A549 (cell line): Measurements from ENCODE around the gene ICAM2. TPM values are rescaled to one million over a fixed set of nuclear protein-coding genes. Genes with fewer than 3 reads are reported as not detected.

Experiments used
- ATAC-seq, 2 experiments: fragments of 200-7000 bp in 1 of 2; fragments of >200 bp in 1 of 2; cut with Nextera tagmentation in 1 of 2; cut with Tn5 transposase in 1 of 2; 3 replicates each; pipeline versions ENCODE4 v1.8.0 to v1.9.1; 2018 to 2020; ENCODE audit warnings: mild to moderate bottlenecking in 1 of 2, moderate library complexity in 1 of 2
- CTCF ChIA-PET: fragments of 300-600 bp; sonication (Branson Sonifier 250); formaldehyde crosslinking; extraction: SDS; loops from one replicate; lab custom pipeline; 2021; ENCODE audit warnings: antibody characterized with exemption, inconsistent platforms; lab: Yijun Ruan, JAX
- POLR2A ChIA-PET: fragments of 350-600 bp; formaldehyde crosslinking; extraction: SDS; loops from one replicate; lab custom pipeline; 2021; ENCODE audit warnings: antibody characterized with exemption, inconsistent platforms; lab: Yijun Ruan, JAX
- DNase-seq, 2 experiments: peaks; one replicate each; pipeline versions ENCODE4 v3.0.0 to v3.0.0-alpha.2; 2011 to 2016; ENCODE audit warnings: low read depth in 1 of 2, low spot score in 1 of 2
- FAIRE-seq: peaks from 2 replicates; lab custom pipeline; 2011; peaks lifted over from hg19 to GRCh38; lab: Jason Lieb, UNC
- H3K27ac ChIP-seq, 2 experiments: fragments of >200 bp; sonication (Bioruptor Twin); formaldehyde crosslinking; 3 replicates each; pipeline ENCODE4 v1.5.1; 2016 to 2017
- H3K4me1 ChIP-seq: fragments of >200 bp; sonication (Bioruptor Twin); formaldehyde crosslinking; 3 replicates; pipeline ENCODE4 v1.6.1; 2016
- H3K4me2 ChIP-seq: fragments of >200 bp; sonication (Bioruptor Twin); formaldehyde crosslinking; 3 replicates; pipeline ENCODE4 v1.6.1; 2016
- H3K4me3 ChIP-seq: fragments of >200 bp; sonication (Bioruptor Twin); formaldehyde crosslinking; 3 replicates; pipeline ENCODE4 v1.5.1; 2016
- H3K9me3 ChIP-seq: fragments of >200 bp; sonication (Bioruptor Twin); formaldehyde crosslinking; 3 replicates; pipeline ENCODE4 v1.6.1; 2016
- BHLHE40 ChIP-seq: IDR thresholded peaks from 2 replicates; pipeline ENCODE4 v1.6.1; 2012; ENCODE audit warnings: low read depth, low read length, inconsistent platforms
- CBX8 ChIP-seq: fragments of 200-600 bp; sonication (generic); IDR thresholded peaks from 2 replicates; pipeline ENCODE4 v1.6.1; 2016
- CEBPB ChIP-seq, 2 experiments: fragments of >200 bp in 1 of 2; sonication (Bioruptor Twin) in 1 of 2; formaldehyde crosslinking in 1 of 2; IDR thresholded peaks; 2 replicates each; pipeline ENCODE4 v1.6.1; 2012 to 2016
- CHD4 ChIP-seq: fragments of 200-600 bp; sonication (generic); IDR thresholded peaks from 2 replicates; pipeline ENCODE4 v1.6.1; 2016; ENCODE audit warnings: antibody characterized with exemption, mild to moderate bottlenecking, borderline replicate concordance
- EHF ChIP-seq: fragments of 250-450 bp; sonication (Bioruptor Pico); IDR thresholded peaks from 2 replicates; pipeline ENCODE4 v1.5.0; 2020; ENCODE audit warnings: mild to moderate bottlenecking
- ELK1 ChIP-seq: fragments of 150-350 bp; IDR thresholded peaks from 2 replicates; pipeline ENCODE4 v1.6.1; 2014; ENCODE audit warnings: low read depth, mild to moderate bottlenecking, low read length
- FOSL2 ChIP-seq, 2 experiments: fragments of 450-650 bp in 1 of 2; fragments of >200 bp in 1 of 2; sonication (Bioruptor Twin) in 1 of 2; formaldehyde crosslinking; IDR thresholded peaks; 2 replicates each; pipeline versions ENCODE4 v1.5.0 to v1.6.1; 2016 to 2020; ENCODE audit warnings: mild to moderate bottlenecking in 1 of 2, moderate library complexity in 1 of 2
- GATA3 ChIP-seq: IDR thresholded peaks from 2 replicates; pipeline ENCODE4 v1.6.1; 2012; ENCODE audit warnings: borderline replicate concordance
- HDAC2 ChIP-seq: fragments of 200-600 bp; sonication (generic); IDR thresholded peaks from 2 replicates; pipeline ENCODE4 v1.6.1; 2016
- HMGXB4 ChIP-seq: fragments of 250-450 bp; sonication (Bioruptor Pico); IDR thresholded peaks from 2 replicates; pipeline ENCODE4 v1.5.0; 2021; ENCODE audit warnings: mild to moderate bottlenecking, moderate library complexity, borderline replicate concordance
- HOXB13 ChIP-seq: fragments of 250-450 bp; sonication (Bioruptor Pico); IDR thresholded peaks from 2 replicates; pipeline ENCODE4 v1.5.0; 2020; ENCODE audit warnings: low read depth, mild to moderate bottlenecking, moderate library complexity
- JUNB ChIP-seq: fragments of >200 bp; sonication (Bioruptor Twin); formaldehyde crosslinking; IDR thresholded peaks from 2 replicates; pipeline ENCODE4 v1.6.1; 2016
- MAFK ChIP-seq: fragments of 450-650 bp; IDR thresholded peaks from 2 replicates; pipeline ENCODE4 v1.6.1; 2014; ENCODE audit not compliant: partially characterized antibody
- NFE2L2 ChIP-seq: fragments of 150-350 bp; conservative IDR thresholded peaks from 2 replicates; pipeline ENCODE4 v1.6.1; 2014; ENCODE audit warnings: low read length
- NR3C1 ChIP-seq: fragments of >200 bp; sonication (Bioruptor Twin); formaldehyde crosslinking; IDR thresholded peaks from 3 replicates; pipeline ENCODE4 v1.6.1; 2017
- PBX3 ChIP-seq: IDR thresholded peaks from 2 replicates; pipeline ENCODE4 v1.6.1; 2012
- PHF8 ChIP-seq: fragments of 200-600 bp; sonication (generic); IDR thresholded peaks from 2 replicates; pipeline ENCODE4 v1.6.1; 2016; ENCODE audit warnings: low read depth, mild to moderate bottlenecking, antibody characterized with exemption, moderate library complexity, borderline replicate concordance
- RAD21 ChIP-seq, 2 experiments: fragments of >200 bp in 1 of 2; sonication (Bioruptor Twin) in 1 of 2; formaldehyde crosslinking in 1 of 2; IDR thresholded peaks in 1 of 2; conservative IDR thresholded peaks in 1 of 2; 2 replicates in 1 of 2; 3 replicates in 1 of 2; pipeline ENCODE4 v1.6.1; 2012 to 2018; ENCODE audit warnings: inconsistent platforms in 1 of 2
- REST ChIP-seq: fragments of 200-600 bp; sonication (generic); IDR thresholded peaks from 2 replicates; pipeline ENCODE4 v1.6.1; 2016; ENCODE audit warnings: antibody characterized with exemption, mild to moderate bottlenecking, moderate library complexity
- RFX5 ChIP-seq: fragments of 450-650 bp; IDR thresholded peaks from 2 replicates; pipeline ENCODE4 v1.7.1; 2014; ENCODE audit warnings: antibody characterized with exemption, mild to moderate bottlenecking, moderate library complexity
- RNF2 ChIP-seq: fragments of 200-600 bp; sonication (generic); IDR thresholded peaks from 2 replicates; pipeline ENCODE4 v1.6.1; 2016; ENCODE audit warnings: low read depth, mild to moderate bottlenecking, antibody characterized with exemption, moderate library complexity, borderline replicate concordance
- SMC3 ChIP-seq: fragments of >200 bp; sonication (Bioruptor Twin); formaldehyde crosslinking; IDR thresholded peaks from 3 replicates; pipeline ENCODE4 v1.6.1; 2018; ENCODE audit warnings: inconsistent platforms
- SREBF2 ChIP-seq: fragments of 450-650 bp; IDR thresholded peaks from 2 replicates; pipeline ENCODE4 v1.6.1; 2014; ENCODE audit warnings: mild to moderate bottlenecking, moderate library complexity
- TFCP2L1 ChIP-seq: fragments of 250-450 bp; sonication (Bioruptor Pico); IDR thresholded peaks from 2 replicates; pipeline ENCODE4 v1.5.0; 2021; ENCODE audit warnings: mild to moderate bottlenecking
- ZFP36 ChIP-seq: fragments of 450-650 bp; IDR thresholded peaks from 2 replicates; pipeline ENCODE4 v1.6.1; 2014; ENCODE audit warnings: borderline replicate concordance; ENCODE audit not compliant: partially characterized antibody
- ZSCAN20 ChIP-seq: fragments of 250-450 bp; sonication (Bioruptor Pico); IDR thresholded peaks from 2 replicates; pipeline ENCODE4 v1.8.0; 2022; ENCODE audit warnings: mild to moderate bottlenecking, moderate library complexity
- WGBS: methylation state at CpG from one replicate; pipeline ENCODE4 v1.1.6; 2017; ENCODE audit errors: missing lambda C conversion rate; 5-methylcytosine and 5-hydroxymethylcytosine counted together
- polyA plus RNA-seq, 4 experiments: library from polyadenylated mRNA; depleted of rRNA in 3 of 4; stranded (reverse); fragments of >200 nt; fragmentation: RNase III in 1 of 4; extraction: RNeasy Plus Mini Kit Qiagen cat#74134 plus additional on column Dnase treatment in 1 of 4; gene quantifications; 2 replicates in 3 of 4; 3 replicates in 1 of 4; pipeline ENCODE4 v1.2.3, GENCODE V29; 2011 to 2017

Gene ICAM2
- polyA plus RNA-seq, 2 of the 4 experiments (the other 2 are of a cell fraction), result not detected

- H3K9me3 ChIP-seq, result no peaks in the 10 kb centered on the region
- no peak overlapping the region for H3K27ac ChIP-seq
- ChIA-PET POLR2A (no interaction called here), CTCF (interaction anchor here (1.2 to 18.1 kb wide), 3 partner anchors 8 to 84 kb away, joined by 4 to 863 read pairs (median 69); partner anchors contain the start of gene ERN1)
- DNase-seq (no peak), ATAC-seq (no peak), FAIRE-seq (no peak)
- H3K4me3 ChIP-seq, result no peak overlapping the region
- H3K4me1 ChIP-seq, result no peaks in the 10 kb centered on the region
- TF ChIP-seq RNF2, result no peak
- no peak for TF ChIP-seq GATA3
- TF ChIP-seq REST, result no peak
- no peak for TF ChIP-seq SMC3
- TF ChIP-seq BHLHE40, result no peak
- no peak for TF ChIP-seq CBX8
- TF ChIP-seq MAFK, result no peak
- TF ChIP-seq ELK1, result no peak
- no peak for TF ChIP-seq PHF8
- no peak for TF ChIP-seq FOSL2 (IDR thresholded peaks at IDR 0.05)
- no peak for TF ChIP-seq FOSL2 (CRISPR knock-in tag; IDR thresholded peaks at IDR 0.05)
- no peak for TF ChIP-seq RAD21 (conservative IDR thresholded peaks at IDR 0.05 in 1 of 2, IDR thresholded peaks at IDR 0.05 in 1 of 2)
- TF ChIP-seq EHF (CRISPR knock-in tag), result no peak
- no peak for TF ChIP-seq TFCP2L1
- TF ChIP-seq HMGXB4 (CRISPR knock-in tag), result no peak
- TF ChIP-seq PBX3, result no peak
- WGBS, result 96% methylated on average over 5 of the region's 5 CpGs
- no peak overlapping the region for H3K4me2 ChIP-seq
Measured at GRCh38 chr17:64037802-64038201, 17.4 kb upstream of the ICAM2 start.

GRCh38 chr17:64037180-64037579 is 16.7 kb upstream of the ICAM2 start:
- no peaks in the 10 kb centered on the region for H3K9me3 ChIP-seq
- no peak for FAIRE-seq
- ATAC-seq, result no peak
- H3K4me1 ChIP-seq, result no peaks in the 10 kb centered on the region
- DNase-seq, result no peak
- H3K27ac ChIP-seq, result no peak overlapping the region
- no peak overlapping the region for H3K4me3 ChIP-seq
- ChIA-PET CTCF (interaction anchor here (1.0 to 18.1 kb wide), 4 partner anchors 10 to 85 kb away, joined by 3 to 863 read pairs (median 38); partner anchors contain the start of gene ERN1), POLR2A (no interaction called here)
- WGBS, result 83% methylated on average over 6 of the region's 6 CpGs
- no peak overlapping the region for H3K4me2 ChIP-seq
- no peak for TF ChIP-seq SREBF2
- TF ChIP-seq NR3C1, result no peak
- TF ChIP-seq RAD21 (conservative IDR thresholded peaks at IDR 0.05 in 1 of 2, IDR thresholded peaks at IDR 0.05 in 1 of 2), result no peak
- no peak for TF ChIP-seq REST
- no peak for TF ChIP-seq NFE2L2
- no peak for TF ChIP-seq CEBPB (IDR thresholded peaks at IDR 0.05)
- TF ChIP-seq CHD4, result no peak
- no peak for TF ChIP-seq RFX5
- TF ChIP-seq ZSCAN20 (CRISPR knock-in tag), result no peak
- no peak for TF ChIP-seq HOXB13
- TF ChIP-seq ZFP36, result no peak
- no peak for TF ChIP-seq JUNB
- TF ChIP-seq HDAC2, result no peak
